HCT116 (cell line): ENCODE results near the gene PRSS27. TPM values are rescaled to one million over a fixed set of nuclear protein-coding genes. Genes with fewer than 3 reads are reported as not detected.

Experiments used
- ATAC-seq: fragments of 200-7000 bp; cut with Tn5 transposase; 2 replicates; pipeline ENCODE4 v1.9.1; 2020; ENCODE audit warnings: mild to moderate bottlenecking, moderate library complexity
- BruUV-seq: library from RNA; stranded (reverse); fragments of 400-500 nt; replicated peaks from 2 replicates; lab custom pipeline; 2021; lab: Mats Ljungman, UMichigan
- CTCF ChIA-PET: fragments of 300-600 bp; sonication (Branson Sonifier 250); formaldehyde crosslinking; loops from one replicate; lab custom pipeline; 2021; ENCODE audit warnings: antibody characterized with exemption; lab: Charles Lee
- POLR2A ChIA-PET: fragments of 300-600, 350-600 bp; sonication (Branson Sonifier 250); formaldehyde crosslinking; loops from one replicate; lab custom pipeline; 2021; ENCODE audit warnings: antibody characterized with exemption; lab: Charles Lee
- RAD21 ChIA-PET, 2 experiments: fragments of 300-600 bp; sonication (Branson Sonifier 250); formaldehyde crosslinking; loops; one replicate each; lab custom pipeline; 2023; ENCODE audit warnings: low total read pairs in 2 of 2; ENCODE audit not compliant: uncharacterized antibody in 2 of 2, unreplicated experiment in 2 of 2, low non-redundant PET in 1 of 2; lab: Charles Lee
- DNase-seq: peaks from one replicate; pipeline ENCODE4 v3.0.0-alpha.2; 2010; ENCODE audit warnings: low read depth, low spot score
- H2AFZ ChIP-seq: fragments of 200-600 bp; shearing (Covaris generic), sonication (generic); 2 replicates; pipeline ENCODE4 v1.6.1; 2017; ENCODE audit warnings: low read depth, mixed run types, mixed read lengths, antibody characterized with exemption, low read length; ENCODE audit not compliant: poor library complexity, severe bottlenecking
- H3K27ac ChIP-seq: 2 replicates; pipeline ENCODE4 v1.5.1; 2012; ENCODE audit warnings: low read depth, low read length
- H3K27me3 ChIP-seq: fragments of 200-600 bp; sonication (generic); 2 replicates; pipeline ENCODE4 v1.6.1; 2016; ENCODE audit warnings: mixed run types, low read length, mixed read lengths; ENCODE audit not compliant: insufficient read depth
- H3K36me3 ChIP-seq, 2 experiments: fragments of 200-500 bp in 1 of 2; fragments of 200-600 bp in 1 of 2; sonication (Bioruptor generic) in 1 of 2; sonication (generic) in 1 of 2; 2 replicates each; pipeline versions ENCODE4 v1.5.1 to v1.6.1; 2014 to 2016; ENCODE audit warnings: low read length in 2 of 2, inconsistent platforms in 1 of 2, mixed read lengths in 1 of 2, mixed run types in 1 of 2; ENCODE audit not compliant: insufficient read depth in 2 of 2, control insufficient read depth in 1 of 2
- H3K4me1 ChIP-seq, 2 experiments: fragments of 200-600 bp in 1 of 2; sonication (generic) in 1 of 2; 2 replicates each; pipeline versions ENCODE4 v1.5.1 to v1.6.1; 2012 to 2017; ENCODE audit warnings: low read length in 2 of 2, inconsistent platforms in 1 of 2, mild to moderate bottlenecking in 1 of 2, mixed read lengths in 1 of 2, mixed run types in 1 of 2, moderate library complexity in 1 of 2; ENCODE audit not compliant: insufficient read depth in 2 of 2, control insufficient read depth in 1 of 2
- H3K4me2 ChIP-seq: fragments of 200-600 bp; sonication (generic); 2 replicates; pipeline ENCODE4 v1.6.1; 2017; ENCODE audit warnings: mixed run types, low read length, mixed read lengths
- H3K4me3 ChIP-seq, 2 experiments: fragments of 200-600 bp in 1 of 2; sonication (generic) in 1 of 2; replicated peaks in 1 of 2; 2 replicates each; pipeline ENCODE4 v1.5.1; 2011 to 2016; ENCODE audit warnings: low read length in 2 of 2, control low read depth in 1 of 2, low read depth in 1 of 2, mild to moderate bottlenecking in 1 of 2, mixed read lengths in 1 of 2, mixed run types in 1 of 2
- H3K79me2 ChIP-seq: fragments of 200-600 bp; sonication (generic); 2 replicates; pipeline ENCODE4 v1.6.1; 2017; ENCODE audit warnings: mild to moderate bottlenecking, mixed run types, low read length, moderate library complexity, mixed read lengths; ENCODE audit not compliant: insufficient read depth
- H3K9ac ChIP-seq: fragments of 200-600 bp; sonication (generic); 2 replicates; pipeline ENCODE4 v1.6.1; 2016; ENCODE audit warnings: low read length, mixed read lengths
- H3K9me2 ChIP-seq: fragments of 200-600 bp; sonication (generic), shearing (Covaris generic); 2 replicates; pipeline ENCODE4 v1.6.1; 2017; ENCODE audit warnings: mixed run types, mild to moderate bottlenecking, moderate library complexity; ENCODE audit not compliant: insufficient read depth
- H3K9me3 ChIP-seq, 2 experiments: fragments of 200-500 bp in 1 of 2; fragments of 200-600 bp in 1 of 2; sonication (Bioruptor generic) in 1 of 2; sonication (generic) in 1 of 2; 2 replicates each; pipeline ENCODE4 v1.6.1; 2014 to 2017; ENCODE audit warnings: low read length in 2 of 2, mixed read lengths in 2 of 2, inconsistent platforms in 1 of 2, low read depth in 1 of 2, mild to moderate bottlenecking in 1 of 2, mixed run types in 1 of 2, moderate library complexity in 1 of 2; ENCODE audit not compliant: control insufficient read depth in 1 of 2, insufficient read depth in 1 of 2
- H4K20me1 ChIP-seq: fragments of 200-600 bp; sonication (generic), shearing (Covaris generic); 2 replicates; pipeline ENCODE4 v1.6.1; 2017; ENCODE audit warnings: mixed run types, mild to moderate bottlenecking, moderate library complexity; ENCODE audit not compliant: insufficient read depth
- ATF3 ChIP-seq: IDR thresholded peaks from 2 replicates; pipeline ENCODE4 v1.6.1; 2012
- CBX3 ChIP-seq: IDR thresholded peaks from 2 replicates; pipeline ENCODE4 v1.6.1; 2012; ENCODE audit warnings: low read depth
- CEBPB ChIP-seq: IDR thresholded peaks from 2 replicates; pipeline ENCODE4 v1.6.1; 2012; ENCODE audit warnings: low read depth
- CTCF ChIP-seq, 3 experiments: fragments of 200-600 bp in 1 of 3; sonication (generic) in 1 of 3; IDR thresholded peaks in 2 of 3; conservative IDR thresholded peaks in 1 of 3; 2 replicates each; pipeline ENCODE4 v1.5.1; 2012 to 2017; ENCODE audit warnings: low read depth in 2 of 3, low read length in 2 of 3, antibody characterized with exemption in 1 of 3, borderline replicate concordance in 1 of 3, control low read depth in 1 of 3, mild to moderate bottlenecking in 1 of 3, mixed read lengths in 1 of 3, mixed run types in 1 of 3, moderate library complexity in 1 of 3; ENCODE audit not compliant: insufficient read depth in 1 of 3
- EGR1 ChIP-seq: IDR thresholded peaks from 2 replicates; pipeline ENCODE4 v1.6.1; 2012; ENCODE audit warnings: low read depth
- EZH2 ChIP-seq: fragments of 200-600 bp; sonication (generic); IDR thresholded peaks from 2 replicates; pipeline ENCODE4 v1.6.1; 2017; ENCODE audit warnings: antibody characterized with exemption, mixed run types
- EZH2phosphoT487 ChIP-seq: fragments of 200-600 bp; IDR thresholded peaks from 2 replicates; pipeline ENCODE4 v1.6.1; 2018; ENCODE audit warnings: antibody characterized with exemption, borderline replicate concordance
- JUND ChIP-seq: IDR thresholded peaks from 2 replicates; pipeline ENCODE4 v1.6.1; 2012
- MAX ChIP-seq: IDR thresholded peaks from 2 replicates; pipeline ENCODE4 v1.6.1; 2012
- POLR2A ChIP-seq: IDR thresholded peaks from 2 replicates; pipeline ENCODE4 v1.7.0; 2011; ENCODE audit warnings: borderline replicate concordance; ENCODE audit not compliant: insufficient read depth, insufficient read length; ENCODE audit errors: extremely low read depth
- POLR2AphosphoS5 ChIP-seq: IDR thresholded peaks from 2 replicates; pipeline ENCODE4 v1.6.1; 2011; ENCODE audit warnings: mild to moderate bottlenecking, low read depth, low read length, moderate library complexity
- RAD21 ChIP-seq: IDR thresholded peaks from 2 replicates; pipeline ENCODE4 v1.6.1; 2012; ENCODE audit warnings: low read depth, mild to moderate bottlenecking
- SIN3A ChIP-seq: IDR thresholded peaks from 2 replicates; pipeline ENCODE4 v1.6.1; 2012; ENCODE audit warnings: low read depth
- SP1 ChIP-seq: IDR thresholded peaks from 2 replicates; pipeline ENCODE4 v1.6.1; 2012; ENCODE audit warnings: low read depth
- SRF ChIP-seq: IDR thresholded peaks from 2 replicates; pipeline ENCODE4 v1.6.1; 2012; ENCODE audit warnings: low read depth
- TCF7L2 ChIP-seq: IDR thresholded peaks from 2 replicates; pipeline ENCODE4 v1.7.0; 2011; ENCODE audit warnings: borderline replicate concordance, inconsistent platforms; ENCODE audit not compliant: insufficient read depth, insufficient read length; ENCODE audit errors: extremely low read depth
- YY1 ChIP-seq: IDR thresholded peaks from 2 replicates; pipeline ENCODE4 v1.6.1; 2011; ENCODE audit warnings: low read length, low read depth, moderate library complexity, mild to moderate bottlenecking; ENCODE audit not compliant: insufficient replicate concordance; ENCODE audit errors: extremely low read depth
- ZBTB33 ChIP-seq: IDR thresholded peaks from 2 replicates; pipeline ENCODE4 v1.6.1; 2011; ENCODE audit warnings: mild to moderate bottlenecking, low read length, moderate library complexity; ENCODE audit not compliant: insufficient replicate concordance; ENCODE audit errors: extremely low read depth
- ZFX ChIP-seq: fragments of 450-650 bp; IDR thresholded peaks from 2 replicates; pipeline ENCODE4 v1.6.1; 2017
- intact Hi-C: fragments of 100-400 bp; cut with micrococcal nuclease; formaldehyde crosslinking; loops from 2 replicates; pipeline ENCODE4 v1.10.0; 2022
- total RNA-seq: library from RNA; stranded (reverse); gene quantifications from one replicate; pipeline ENCODE4 v1.2.1, GENCODE V29; 2021; ENCODE audit not compliant: unreplicated experiment

Gene PRSS27
- total RNA-seq, 1 experiment from 2014 or later = 3.3 TPM

- Histone ChIP-seq H3K9me3 (no peaks in the 10 kb centered on the region), H3K9me2 (no peaks in the 10 kb centered on the region), H3K4me1 (peaks cover 17 to 19% of the 10 kb centered on the region in 2 experiments), H3K27ac (no peak overlapping the region), H3K27me3 (no peaks in the 10 kb centered on the region), H3K36me3 (no peaks in the 10 kb centered on the region), H3K4me3 (no peak overlapping the region), H3K79me2 (no peaks in the 10 kb centered on the region), H3K9ac (no peak overlapping the region), H2AFZ (no peak overlapping the region), H3K4me2 (no peak overlapping the region), H4K20me1 (no peaks in the 10 kb centered on the region)
- ATAC-seq (no peak), DNase-seq (no peak)
- CTCF ChIA-PET = no interaction called here
- intact Hi-C loops = no loop called here
- BruUV-seq = no TSS peak
- RAD21 ChIA-PET = no interaction called here
- TF ChIP-seq POLR2A (no peak), CEBPB (no peak), CTCF (IDR thresholded peaks at IDR 0.05 in 2 of 3, conservative IDR thresholded peaks at IDR 0.05 in 1 of 3; ENCODE audit: borderline replicate concordance in 1 of 3, insufficient read depth in 1 of 3, low read depth in 2 of 3, low read length in 2 of 3) (no peak), JUND (no peak), EZH2phosphoT487 (no peak), SP1 (no peak), EZH2 (no peak), TCF7L2 (no peak), ATF3 (no peak), SRF (no peak), POLR2AphosphoS5 (no peak), EGR1 (no peak), ZFX (no peak), SIN3A (no peak), CBX3 (no peak), YY1 (no peak), ZBTB33 (no peak), RAD21 (no peak), MAX (no peak)
- POLR2A ChIA-PET = no interaction called here
Measured at GRCh38 chr16:2726923-2727322, 6.9 kb upstream of the PRSS27 start.
